ENCODE measurements around the gene ERICH6.

- TF ChIP-seq, protein P1, sequence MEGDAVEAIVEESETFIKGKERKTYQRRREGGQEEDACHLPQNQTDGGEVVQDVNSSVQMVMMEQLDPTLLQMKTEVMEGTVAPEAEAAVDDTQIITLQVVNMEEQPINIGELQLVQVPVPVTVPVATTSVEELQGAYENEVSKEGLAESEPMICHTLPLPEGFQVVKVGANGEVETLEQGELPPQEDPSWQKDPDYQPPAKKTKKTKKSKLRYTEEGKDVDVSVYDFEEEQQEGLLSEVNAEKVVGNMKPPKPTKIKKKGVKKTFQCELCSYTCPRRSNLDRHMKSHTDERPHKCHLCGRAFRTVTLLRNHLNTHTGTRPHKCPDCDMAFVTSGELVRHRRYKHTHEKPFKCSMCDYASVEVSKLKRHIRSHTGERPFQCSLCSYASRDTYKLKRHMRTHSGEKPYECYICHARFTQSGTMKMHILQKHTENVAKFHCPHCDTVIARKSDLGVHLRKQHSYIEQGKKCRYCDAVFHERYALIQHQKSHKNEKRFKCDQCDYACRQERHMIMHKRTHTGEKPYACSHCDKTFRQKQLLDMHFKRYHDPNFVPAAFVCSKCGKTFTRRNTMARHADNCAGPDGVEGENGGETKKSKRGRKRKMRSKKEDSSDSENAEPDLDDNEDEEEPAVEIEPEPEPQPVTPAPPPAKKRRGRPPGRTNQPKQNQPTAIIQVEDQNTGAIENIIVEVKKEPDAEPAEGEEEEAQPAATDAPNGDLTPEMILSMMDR (IDR thresholded peaks at IDR 0.05) = no peak
- TF ChIP-seq POLR2AphosphoS5 (IDR thresholded peaks at IDR 0.05) (no peak), POLR2A (IDR thresholded peaks at IDR 0.05) (no peak), EP300 (IDR thresholded peaks at IDR 0.05) (no peak)
These were observed 67.5 kb downstream of the ERICH6 start for GRCh38 chr3:150636258-150636657.
